Raji (cell line): ENCODE measurements around the gene ADAMTSL1.

ENCODE experiments used
- POLR2A ChIP-seq: IDR thresholded peaks from 2 replicates; pipeline ENCODE4 v1.6.1; 2011; ENCODE audit warnings: low read depth, low read length, control low read depth; ENCODE audit not compliant: insufficient read depth

ADAMTSL1 gene

DNA sequence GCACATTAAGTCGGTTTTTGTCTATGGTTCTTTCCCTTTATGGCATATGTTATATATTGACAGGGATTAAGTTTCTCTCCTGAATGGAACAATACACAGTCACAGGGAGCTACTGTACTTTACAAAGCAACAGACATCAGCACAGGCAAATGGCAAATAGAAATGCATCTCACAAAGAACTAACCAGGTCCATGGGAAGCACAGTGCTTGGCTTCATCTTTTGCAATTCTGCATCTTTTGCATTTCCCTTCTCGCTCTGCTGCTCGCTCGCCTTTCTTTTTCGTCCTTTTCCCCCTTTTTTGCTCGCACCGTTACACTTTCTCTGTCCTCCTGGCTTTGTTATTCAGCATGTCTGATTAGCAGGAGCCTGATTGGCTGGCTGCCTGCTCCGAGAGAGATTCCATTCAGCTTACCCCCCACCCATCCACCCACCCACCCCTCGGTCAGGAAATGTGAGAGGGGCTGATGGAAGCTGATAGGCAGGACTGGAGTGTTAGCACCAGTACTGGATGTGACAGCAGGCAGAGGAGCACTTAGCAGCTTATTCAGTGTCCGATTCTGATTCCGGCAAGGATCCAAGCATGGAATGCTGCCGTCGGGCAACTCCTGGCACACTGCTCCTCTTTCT, at the start of gene ADAMTSL1:
TSS of gene ADAMTSL1 (plus strand) at position 502 of the 628 bp plus-strand sequence. CDS start at position 582, 80 bp downstream.
- TF ChIP-seq POLR2A, result no peak

GRCh38 chr9:18427691-18428090, 46.3 kb upstream of the ADAMTSL1 start:
- no peak for TF ChIP-seq POLR2A

GRCh38 chr9:18428661-18429060, 45.3 kb upstream of the ADAMTSL1 start:
- no peak for TF ChIP-seq POLR2A

GRCh38 chr9:18429070-18429469, 44.9 kb upstream of the ADAMTSL1 start:
- no peak for TF ChIP-seq POLR2A

DNA sequence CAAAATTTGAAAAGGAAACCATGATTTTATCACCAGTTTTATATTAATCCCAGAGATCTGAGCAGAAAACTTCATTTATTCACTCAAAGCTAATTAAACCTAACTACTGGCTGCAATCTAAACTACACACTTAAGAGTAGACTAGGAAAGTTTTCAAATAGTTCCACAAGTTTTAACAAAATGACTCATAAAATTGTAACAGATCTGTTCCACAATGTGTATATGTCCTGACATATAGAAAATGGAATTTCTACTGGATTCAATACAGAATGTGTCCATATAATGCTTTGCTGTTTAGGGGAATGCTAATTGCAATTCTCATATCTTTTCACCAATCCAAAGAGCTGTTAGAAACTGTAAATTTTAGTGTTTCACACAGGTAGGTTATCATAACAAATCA, 40.3 kb upstream of the ADAMTSL1 start:
- TF ChIP-seq POLR2A, result no peak

DNA sequence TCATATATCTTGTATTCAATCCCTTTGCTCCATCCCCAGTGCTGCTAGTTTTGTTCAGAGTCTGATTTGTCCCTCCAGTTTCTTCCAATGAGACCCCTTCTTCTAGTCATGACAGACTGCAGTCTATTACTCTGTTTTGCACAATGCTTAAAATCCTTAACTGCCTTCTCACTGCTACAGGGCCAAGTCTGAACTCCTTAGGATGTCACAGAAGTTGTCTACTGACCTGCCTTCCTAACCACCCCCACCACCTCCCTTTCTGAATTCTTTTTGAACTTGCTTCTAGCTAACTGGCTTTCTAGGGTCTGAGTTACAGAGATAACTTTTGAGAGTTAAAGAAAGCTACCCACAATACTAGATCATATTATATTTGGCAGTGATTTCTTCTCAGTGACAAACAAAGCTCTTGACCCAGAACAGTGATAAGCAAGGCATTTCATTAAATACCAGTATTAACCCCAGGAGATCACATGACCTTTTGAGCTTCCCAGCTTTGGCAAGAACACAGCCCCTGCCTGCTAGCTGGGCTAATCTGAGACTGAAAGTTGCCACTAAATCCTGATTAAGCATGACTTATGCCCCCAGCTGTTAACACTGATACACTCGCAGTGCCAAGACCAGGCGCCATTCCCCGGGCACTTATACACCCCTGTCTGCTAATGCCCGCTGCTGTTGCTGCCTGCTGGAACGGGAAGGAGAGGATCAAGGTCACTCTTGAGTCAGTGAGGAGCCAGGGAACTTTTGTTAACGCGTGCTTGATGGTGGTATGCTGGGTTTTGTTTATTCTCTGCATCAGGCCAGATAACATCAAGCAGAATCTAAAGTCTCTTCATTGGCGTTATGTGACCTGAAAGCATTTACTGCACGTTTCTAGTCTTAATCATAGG, 36.4 kb upstream of the ADAMTSL1 start:
- no peak for TF ChIP-seq POLR2A

GRCh38 chr9:18438300-18438925, 35.5 kb upstream of the ADAMTSL1 start:
- TF ChIP-seq POLR2A, result no peak

- no peak for TF ChIP-seq POLR2A
These were observed 35.0 kb upstream of the ADAMTSL1 start for GRCh38 chr9:18438951-18439350.

DNA sequence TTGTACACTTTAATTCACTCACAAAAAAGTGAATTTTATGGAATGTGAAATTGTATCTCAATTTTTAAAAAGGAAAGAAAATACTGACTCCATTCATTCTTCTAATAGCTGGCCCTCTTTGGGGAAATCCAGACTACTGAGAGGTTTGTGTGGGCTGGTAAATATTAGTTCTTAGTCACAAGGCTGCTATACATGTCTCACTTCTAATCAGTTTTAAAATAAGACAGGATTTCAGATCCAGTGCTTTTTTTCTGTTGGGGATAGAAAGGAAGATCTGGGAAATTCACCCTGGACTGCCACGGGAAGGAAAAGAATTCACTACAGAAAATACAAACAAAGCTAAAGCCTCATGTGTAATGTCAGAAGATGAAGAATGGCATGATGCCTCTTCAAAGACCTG, 32.7 kb upstream of the ADAMTSL1 start:
- no peak for TF ChIP-seq POLR2A

DNA sequence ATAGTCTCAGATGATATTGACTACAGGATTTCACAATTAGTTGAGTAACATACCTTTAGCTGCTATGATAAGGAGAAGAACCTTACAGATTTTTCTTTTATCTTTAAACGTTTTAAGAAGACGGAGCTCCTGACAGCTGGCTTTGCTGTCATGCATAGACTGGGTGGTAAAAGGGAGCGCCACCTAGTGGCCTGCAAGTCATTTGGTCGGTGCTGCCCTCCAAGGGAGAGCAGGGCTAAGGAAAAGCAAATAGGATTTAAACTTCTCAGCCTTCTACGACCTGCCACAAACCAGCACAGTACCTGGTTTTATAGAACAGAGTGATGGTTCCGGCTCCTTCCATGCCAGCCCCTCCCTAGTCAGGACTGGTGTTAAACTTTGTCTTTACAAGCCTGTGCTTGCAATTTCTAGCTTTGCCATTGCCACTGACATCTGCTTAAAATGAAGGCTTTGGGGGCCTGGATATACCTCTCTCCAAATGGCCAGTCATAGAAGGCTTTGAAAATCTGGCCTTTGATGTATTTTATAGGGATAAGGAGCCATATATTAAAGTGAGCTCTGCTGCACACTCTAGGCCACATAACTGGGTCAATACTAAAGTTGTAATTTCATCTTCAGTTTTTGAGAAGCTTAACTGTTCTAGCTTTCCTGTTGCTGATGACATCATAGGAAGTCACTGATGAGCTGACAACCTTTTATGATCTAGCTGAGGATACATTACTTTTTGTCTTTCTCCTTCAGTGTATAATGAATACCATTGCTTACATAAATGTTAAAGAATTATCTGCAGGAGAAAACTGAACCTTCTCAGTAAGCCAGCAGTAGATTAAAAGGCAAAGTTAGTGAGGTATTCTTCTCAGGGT, 31.1 kb upstream of the ADAMTSL1 start:
- TF ChIP-seq POLR2A, result no peak

GRCh38 chr9:18447131-18447530, 26.8 kb upstream of the ADAMTSL1 start:
- no peak for TF ChIP-seq POLR2A

- no peak for TF ChIP-seq POLR2A
These were observed 26.4 kb upstream of the ADAMTSL1 start for GRCh38 chr9:18447541-18447940.

GRCh38 chr9:18448101-18448500, 25.9 kb upstream of the ADAMTSL1 start:
- TF ChIP-seq POLR2A, result no peak

DNA sequence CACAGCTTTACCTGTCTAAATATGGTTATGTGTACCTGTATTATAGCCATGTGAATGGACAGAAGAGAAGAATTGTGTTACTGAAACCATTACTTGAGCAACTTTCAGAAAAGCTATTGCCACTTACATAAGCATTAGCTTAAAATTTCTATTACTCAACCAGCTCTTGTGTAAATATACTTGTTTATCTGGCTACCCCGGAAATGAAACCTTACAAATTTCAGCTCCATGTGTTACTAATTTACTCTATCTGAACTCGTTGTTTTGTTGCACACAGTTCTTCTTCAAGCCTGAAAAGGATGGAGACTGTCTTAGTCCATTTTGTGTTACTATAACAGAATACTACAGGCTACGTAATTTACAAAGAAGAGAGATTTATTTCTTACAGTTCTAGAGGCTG, 22.5 kb upstream of the ADAMTSL1 start:
- TF ChIP-seq POLR2A, result no peak

DNA sequence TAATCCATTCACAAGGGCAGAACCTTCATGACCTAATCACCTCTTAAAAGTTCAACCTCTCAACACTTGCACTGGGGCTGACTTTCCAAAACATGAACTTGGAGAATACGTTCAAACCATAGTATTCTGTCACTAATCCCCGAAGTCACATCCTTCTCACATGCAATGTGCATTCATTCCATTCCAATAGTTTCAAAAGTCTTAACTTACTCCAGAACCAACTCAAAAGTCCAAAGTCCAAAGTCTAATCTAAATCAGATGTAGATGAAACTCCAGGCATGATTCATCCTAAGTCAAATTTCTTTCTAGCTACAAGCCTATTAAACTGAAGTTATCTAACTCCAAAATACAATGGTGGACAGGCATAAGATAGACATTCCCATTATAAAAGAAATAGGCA, 21.7 kb upstream of the ADAMTSL1 start:
- TF ChIP-seq POLR2A, result no peak

- TF ChIP-seq POLR2A, result no peak
These were observed 17.2 kb upstream of the ADAMTSL1 start for GRCh38 chr9:18456624-18457237.
